GM12891 (cell line): ENCODE data around the gene SLC6A4.

Experiments used
- POLR2A ChIP-seq: IDR thresholded peaks from 2 replicates; pipeline ENCODE4 v1.6.1; 2011; ENCODE audit warnings: low read depth, low read length, control low read depth
- POLR2AphosphoS5 ChIP-seq: IDR thresholded peaks from 2 replicates; pipeline ENCODE4 v1.6.1; 2011; ENCODE audit warnings: low read depth, low read length, control low read depth
- POU2F2 ChIP-seq: IDR thresholded peaks from 2 replicates; pipeline ENCODE4 v1.6.1; 2011; ENCODE audit warnings: low read depth, mild to moderate bottlenecking, control low read depth, low read length, moderate library complexity
- SPI1 ChIP-seq: IDR thresholded peaks from 2 replicates; pipeline ENCODE4 v1.6.1; 2011; ENCODE audit warnings: low read depth, low read length, control low read depth
- TAF1 ChIP-seq: IDR thresholded peaks from 2 replicates; pipeline ENCODE4 v1.6.1; 2011; ENCODE audit warnings: low read depth, low read length, control low read depth

DNA sequence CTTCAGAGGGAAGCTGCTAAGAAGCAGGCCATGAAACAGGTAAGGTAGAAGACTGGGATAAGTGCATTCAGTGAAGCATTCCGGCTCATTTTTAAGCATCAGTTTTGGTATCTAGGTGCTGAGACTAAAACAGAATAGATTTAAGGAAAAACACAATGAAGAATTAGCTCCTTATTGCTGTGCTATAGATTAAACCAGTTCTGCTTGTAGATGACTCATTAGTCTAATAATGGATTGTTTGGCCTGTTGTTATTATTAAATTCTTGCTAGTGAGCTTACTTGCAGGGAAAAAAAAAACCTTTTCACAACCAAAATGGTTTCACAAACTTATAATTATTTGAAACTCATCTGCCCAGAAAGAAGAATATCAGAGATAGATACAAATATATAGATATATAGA, 62.9 kb downstream of the SLC6A4 start:
- TF ChIP-seq POLR2A (no peak), TAF1 (no peak), POU2F2 (no peak), POLR2AphosphoS5 (no peak), SPI1 (no peak)
